Right atrium auricular region (tissue), 2 donors: ENCODE data around the gene CC2D2A. TPM values are rescaled to one million over a fixed set of nuclear protein-coding genes. Genes with fewer than 3 reads are reported as not detected.

Source experiments
- DNase-seq: peaks from one replicate; pipeline ENCODE4 v3.0.0-alpha.2; 2019; ENCODE audit warnings: low spot score
- H3K27ac ChIP-seq, 2 donors: fragments of 200-600 bp; sonication (generic); 1 replicate in 1 of 2; 2 replicates in 1 of 2; pipeline ENCODE4 v1.5.1; 2016 to 2019
- H3K27me3 ChIP-seq, 2 donors: fragments of 200-600 bp; sonication (generic); one replicate each; pipeline versions ENCODE4 v1.5.1 to v1.6.0; 2017 to 2019
- H3K36me3 ChIP-seq: fragments of 200-600 bp; sonication (generic); one replicate; pipeline ENCODE4 v1.5.1; 2016
- H3K4me1 ChIP-seq, 2 donors: fragments of 200-600 bp; sonication (generic); one replicate each; pipeline versions ENCODE4 v1.5.1 to v1.6.0; 2017 to 2019
- H3K4me3 ChIP-seq, 2 donors: fragments of 200-600 bp; sonication (generic); 1 replicate in 1 of 2; 2 replicates in 1 of 2; pipeline ENCODE4 v1.5.1; 2017 to 2019; ENCODE audit warnings: mild to moderate bottlenecking in 1 of 2, moderate library complexity in 1 of 2
- H3K9me3 ChIP-seq, 2 donors: fragments of 200-600 bp; sonication (generic); one replicate each; pipeline ENCODE4 v1.5.1; 2019
- CTCF ChIP-seq, 2 donors: fragments of 200-600 bp; sonication (generic); IDR thresholded peaks; one replicate each; pipeline ENCODE4 v1.5.1; 2019; ENCODE audit warnings: antibody characterized with exemption in 2 of 2
- total RNA-seq, 2 donors: library from RNA; depleted of rRNA; stranded (reverse); fragments of >200 nt; gene quantifications; one replicate each; pipeline ENCODE4 v1.1.0, GENCODE V29; 2016

CC2D2A gene
- total RNA-seq, 2 donors from 2014 or later: 6.1 to 8.0 TPM

- no peaks in the 10 kb centered on the region for H3K9me3 ChIP-seq
- H3K4me3 ChIP-seq: peak overlapping the region; percentile 46 to 60
- TF ChIP-seq CTCF (IDR thresholded peaks at IDR 0.05): no peak
- no peak for DNase-seq
- H3K4me1 ChIP-seq: peaks cover 0 to 27% of the 10 kb centered on the region in 2 donors
- H3K27ac ChIP-seq: peak overlapping the region; percentile 8 to 19
- H3K27me3 ChIP-seq: no peaks in the 10 kb centered on the region
- no peaks in the 10 kb centered on the region for H3K36me3 ChIP-seq
Measured at GRCh38 chr4:15470128-15470475, 420 bp downstream of the CC2D2A start.

GRCh38 chr4:15476396-15476795 is 6.7 kb downstream of the CC2D2A start:
- Histone ChIP-seq H3K4me1 (peaks cover 0 to 2% of the 10 kb centered on the region in 2 donors), H3K4me3 (no peak overlapping the region), H3K36me3 (no peaks in the 10 kb centered on the region), H3K27ac (no peak overlapping the region), H3K9me3 (no peaks in the 10 kb centered on the region), H3K27me3 (no peaks in the 10 kb centered on the region)
- no peak for TF ChIP-seq CTCF (IDR thresholded peaks at IDR 0.05)
- DNase-seq: no peak

- H3K4me3 ChIP-seq: no peak overlapping the region
- peak overlapping the region in 1 of 2 donors; percentile 68 for H3K27ac ChIP-seq
- no peaks in the 10 kb centered on the region for H3K27me3 ChIP-seq
- no peaks in the 10 kb centered on the region for H3K4me1 ChIP-seq
- DNase-seq: no peak
- H3K36me3 ChIP-seq: no peaks in the 10 kb centered on the region
- no peak for TF ChIP-seq CTCF (IDR thresholded peaks at IDR 0.05)
- H3K9me3 ChIP-seq: no peaks in the 10 kb centered on the region
Measured at GRCh38 chr4:15478724-15479088, 9.0 kb downstream of the CC2D2A start.

GRCh38 chr4:15479089-15479912 is 9.6 kb downstream of the CC2D2A start:
- no peaks in the 10 kb centered on the region for H3K4me1 ChIP-seq
- H3K4me3 ChIP-seq: peak overlapping the region; percentile 23 to 45
- no peaks in the 10 kb centered on the region for H3K9me3 ChIP-seq
- no peaks in the 10 kb centered on the region for H3K27me3 ChIP-seq
- no peaks in the 10 kb centered on the region for H3K36me3 ChIP-seq
- DNase-seq: no peak
- TF ChIP-seq CTCF (IDR thresholded peaks at IDR 0.05): peak; percentile 37 to 75
- H3K27ac ChIP-seq: peak overlapping the region; percentile 68 to 77

- Histone ChIP-seq H3K4me1 (no peaks in the 10 kb centered on the region), H3K27me3 (no peaks in the 10 kb centered on the region), H3K4me3 (peak overlapping the region; percentile 23 to 45), H3K27ac (peak overlapping the region; percentile 68 to 77), H3K36me3 (peaks cover 2% of the 10 kb centered on the region), H3K9me3 (no peaks in the 10 kb centered on the region)
- no peak for DNase-seq
- no peak for TF ChIP-seq CTCF (IDR thresholded peaks at IDR 0.05)
Measured at GRCh38 chr4:15479913-15480185, 10.2 kb downstream of the CC2D2A start.
